ENCODE measurements around the gene PPP4R1.

DNA sequence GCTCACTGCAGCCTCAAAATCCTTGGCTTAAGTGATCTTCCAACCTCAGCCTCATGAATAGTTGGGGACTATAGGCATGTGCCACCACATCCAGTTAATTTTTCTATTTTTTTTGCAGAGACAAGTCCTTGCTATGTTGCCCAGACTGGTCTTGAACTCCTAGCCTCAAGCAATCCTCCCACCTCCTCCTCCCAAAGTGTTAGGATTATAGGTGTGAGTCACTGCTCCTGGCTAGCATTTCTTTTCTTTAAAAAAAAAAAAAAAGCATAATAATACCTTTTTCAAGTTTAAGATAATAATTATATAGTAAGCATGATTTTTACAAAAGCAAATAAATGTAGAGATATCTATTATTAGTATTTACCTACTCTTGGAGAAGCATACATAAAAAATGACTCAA is 36.1 kb downstream of the PPP4R1 start:
- TF ChIP-seq EP300 (IDR thresholded peaks at IDR 0.05) (no peak), POLR2AphosphoS5 (IDR thresholded peaks at IDR 0.05) (no peak), POLR2A (IDR thresholded peaks at IDR 0.05) (no peak)
- TF ChIP-seq, protein P1, sequence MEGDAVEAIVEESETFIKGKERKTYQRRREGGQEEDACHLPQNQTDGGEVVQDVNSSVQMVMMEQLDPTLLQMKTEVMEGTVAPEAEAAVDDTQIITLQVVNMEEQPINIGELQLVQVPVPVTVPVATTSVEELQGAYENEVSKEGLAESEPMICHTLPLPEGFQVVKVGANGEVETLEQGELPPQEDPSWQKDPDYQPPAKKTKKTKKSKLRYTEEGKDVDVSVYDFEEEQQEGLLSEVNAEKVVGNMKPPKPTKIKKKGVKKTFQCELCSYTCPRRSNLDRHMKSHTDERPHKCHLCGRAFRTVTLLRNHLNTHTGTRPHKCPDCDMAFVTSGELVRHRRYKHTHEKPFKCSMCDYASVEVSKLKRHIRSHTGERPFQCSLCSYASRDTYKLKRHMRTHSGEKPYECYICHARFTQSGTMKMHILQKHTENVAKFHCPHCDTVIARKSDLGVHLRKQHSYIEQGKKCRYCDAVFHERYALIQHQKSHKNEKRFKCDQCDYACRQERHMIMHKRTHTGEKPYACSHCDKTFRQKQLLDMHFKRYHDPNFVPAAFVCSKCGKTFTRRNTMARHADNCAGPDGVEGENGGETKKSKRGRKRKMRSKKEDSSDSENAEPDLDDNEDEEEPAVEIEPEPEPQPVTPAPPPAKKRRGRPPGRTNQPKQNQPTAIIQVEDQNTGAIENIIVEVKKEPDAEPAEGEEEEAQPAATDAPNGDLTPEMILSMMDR (IDR thresholded peaks at IDR 0.05): no peak
